ENCODE results near the gene MLLT10. TPM values are rescaled to one million over a fixed set of nuclear protein-coding genes. Genes with fewer than 3 reads are reported as not detected.

Gene MLLT10
- total and polyA plus RNA-seq, 2 of the 8 experiments (the other 6 are each of a cell fraction or from before 2014, with no cell fraction given): 53.1 to 62.1 TPM

DNA sequence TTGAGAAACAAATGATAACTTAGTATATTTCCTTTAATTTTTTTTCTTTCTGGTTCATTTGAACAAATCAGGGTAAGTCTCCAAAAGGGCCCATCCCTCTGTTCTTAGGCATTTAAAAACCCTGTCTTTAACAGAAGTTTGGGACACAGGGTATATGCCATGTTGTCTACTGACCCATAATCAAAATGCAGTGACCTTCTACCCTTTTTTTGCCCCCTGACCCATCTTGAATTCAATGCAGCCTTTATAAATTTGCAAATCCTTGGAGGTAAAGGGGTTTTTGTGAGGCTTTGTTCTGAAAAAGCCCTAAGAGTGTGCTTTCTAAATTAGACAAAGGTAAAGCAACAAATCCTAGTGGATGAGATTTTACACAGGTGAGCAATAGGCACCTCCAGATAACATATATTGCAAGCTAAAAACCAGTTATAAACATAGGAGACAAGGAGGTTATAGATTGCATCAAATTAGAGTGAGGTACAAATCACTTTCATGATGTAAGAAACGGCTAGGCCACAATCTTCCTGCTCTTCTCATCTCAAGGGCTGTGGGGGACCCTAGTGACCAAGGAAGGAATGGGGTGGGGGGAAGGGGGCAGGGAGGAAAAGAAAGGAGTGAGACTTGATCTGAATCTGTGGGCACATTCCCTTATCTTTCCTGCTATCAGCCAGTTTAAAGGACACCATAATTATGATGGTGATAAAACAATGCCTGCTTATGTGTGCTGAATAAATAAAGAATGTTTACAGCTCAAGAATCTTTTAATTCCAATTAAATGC, 11.2 kb upstream of the MLLT10 start:
- H3K23ac ChIP-seq (ENCODE audit: insufficient read length): no peak overlapping the region
- no peaks in the 10 kb centered on the region for H3K36me3 ChIP-seq (ENCODE audit: control insufficient read depth in 2 of 4, insufficient read depth in 4 of 4, low read length in 3 of 4)
- H3K4me1 ChIP-seq (replicated peaks in 1 of 4; ENCODE audit: control insufficient read depth in 3 of 4, insufficient read depth in 4 of 4, low read length in 3 of 4): peaks cover 16 to 34% (median 23%) of the 10 kb centered on the region in 4 experiments
- H2BK120ac ChIP-seq (replicated peaks; ENCODE audit: low read depth, low read length): no peak overlapping the region
- DNase-seq (ENCODE audit: low read depth in 1 of 2, low spot score in 2 of 2) (no peak), FAIRE-seq (no peak)
- H2BK5ac ChIP-seq (ENCODE audit: low read depth, low read length): no peak overlapping the region
- no peak overlapping the region for H3K9ac ChIP-seq (replicated peaks in 1 of 4; ENCODE audit: extremely low read depth in 1 of 4, low read depth in 3 of 4, low read length in 3 of 4)
- no peak overlapping the region for H2BK15ac ChIP-seq (ENCODE audit: low read length)
- H4K91ac ChIP-seq (replicated peaks; ENCODE audit: insufficient read length, low read length): no peak overlapping the region
- H3K4ac ChIP-seq (replicated peaks; ENCODE audit: insufficient read length, low read depth, low read length): no peak overlapping the region
- no peak overlapping the region for H3K14ac ChIP-seq (ENCODE audit: insufficient read length)
- peaks cover 0 to 8% of the 10 kb centered on the region in 2 experiments; a peak in 2 of 4 replicates for H3K79me2 ChIP-seq (ENCODE audit: control insufficient read depth in 1 of 2, insufficient read depth in 2 of 2, low read length in 2 of 2)
- no peak overlapping the region for H3K56ac ChIP-seq (replicated peaks; ENCODE audit: insufficient read length, low read depth, low read length)
- H3K4me3 ChIP-seq (ENCODE audit: extremely low read depth in 1 of 4, insufficient read depth in 2 of 4, low read depth in 3 of 4, low read length in 4 of 4): peak overlapping the region in 1 of 4 experiments; percentile 79; a peak in 1 of 8 replicates
- H3K18ac ChIP-seq (ENCODE audit: extremely low read depth, low read length): peak overlapping the region; percentile 26; the same call in 1 of the 2 replicates
- TF ChIP-seq, protein P1, sequence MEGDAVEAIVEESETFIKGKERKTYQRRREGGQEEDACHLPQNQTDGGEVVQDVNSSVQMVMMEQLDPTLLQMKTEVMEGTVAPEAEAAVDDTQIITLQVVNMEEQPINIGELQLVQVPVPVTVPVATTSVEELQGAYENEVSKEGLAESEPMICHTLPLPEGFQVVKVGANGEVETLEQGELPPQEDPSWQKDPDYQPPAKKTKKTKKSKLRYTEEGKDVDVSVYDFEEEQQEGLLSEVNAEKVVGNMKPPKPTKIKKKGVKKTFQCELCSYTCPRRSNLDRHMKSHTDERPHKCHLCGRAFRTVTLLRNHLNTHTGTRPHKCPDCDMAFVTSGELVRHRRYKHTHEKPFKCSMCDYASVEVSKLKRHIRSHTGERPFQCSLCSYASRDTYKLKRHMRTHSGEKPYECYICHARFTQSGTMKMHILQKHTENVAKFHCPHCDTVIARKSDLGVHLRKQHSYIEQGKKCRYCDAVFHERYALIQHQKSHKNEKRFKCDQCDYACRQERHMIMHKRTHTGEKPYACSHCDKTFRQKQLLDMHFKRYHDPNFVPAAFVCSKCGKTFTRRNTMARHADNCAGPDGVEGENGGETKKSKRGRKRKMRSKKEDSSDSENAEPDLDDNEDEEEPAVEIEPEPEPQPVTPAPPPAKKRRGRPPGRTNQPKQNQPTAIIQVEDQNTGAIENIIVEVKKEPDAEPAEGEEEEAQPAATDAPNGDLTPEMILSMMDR (IDR thresholded peaks at IDR 0.05; ENCODE audit: control extremely low read depth in 1 of 3, insufficient read depth in 1 of 3, low read depth in 1 of 3, low read length in 3 of 3): peak in 2 of 3 experiments; percentile 10 to 16; a peak in 2 of 4 replicates
- TF ChIP-seq CHD1 (IDR thresholded peaks at IDR 0.05; ENCODE audit: low read depth, low read length): no peak
- TF ChIP-seq CBX8 (IDR thresholded peaks at IDR 0.05; ENCODE audit: borderline replicate concordance, low read depth, low read length): no peak
- TF ChIP-seq POU5F1 (IDR thresholded peaks at IDR 0.05; ENCODE audit: low read depth, low read length): no peak
- TF ChIP-seq CHD2 (IDR thresholded peaks at IDR 0.05; ENCODE audit: low read length): no peak
- TF ChIP-seq SIX5 (IDR thresholded peaks at IDR 0.05; ENCODE audit: low read depth, low read length): no peak
- no peak for TF ChIP-seq PHF8 (conservative IDR thresholded peaks at IDR 0.05; ENCODE audit: low read depth, low read length)
- TF ChIP-seq RAD21 (IDR thresholded peaks at IDR 0.05 in 1 of 2, conservative IDR thresholded peaks at IDR 0.05 in 1 of 2; ENCODE audit: low read depth in 2 of 2, low read length in 2 of 2): peak; percentile 43 to 61
- H4K5ac ChIP-seq (ENCODE audit: insufficient read length, low read depth, low read length): peak overlapping the region; percentile 86
- no peak overlapping the region for H3K27ac ChIP-seq (ENCODE audit: low read depth, low read length)
- CTCF ChIA-PET (ENCODE audit: partially characterized antibody): interaction anchor here (0.7 to 3.6 kb wide), 6 partner anchors 13 to 244 kb away, joined by 3 to 17 read pairs (median 4); no protein-coding TSS in a partner anchor
- H2AK5ac ChIP-seq (ENCODE audit: low read depth, low read length): no peak overlapping the region
- no peaks in the 10 kb centered on the region for H4K20me1 ChIP-seq (replicated peaks in 1 of 2; ENCODE audit: control insufficient read depth in 1 of 2, insufficient read depth in 2 of 2, low read length in 2 of 2)
- no peak overlapping the region for H2AFZ ChIP-seq (ENCODE audit: low read length)
- H3K4me2 ChIP-seq (ENCODE audit: insufficient read depth in 1 of 2, low read depth in 2 of 2, low read length in 2 of 2): peak overlapping the region; percentile 33 to 97; a peak in 2 of 4 replicates
- POLR2A ChIA-PET (ENCODE audit: partially characterized antibody): interaction anchor here (0.6 to 17.3 kb wide), 5 partner anchors 12 to 375 kb away, joined by 4 to 352 read pairs (median 6); no protein-coding TSS in a partner anchor
- 0 out of 7 replicates have a peak, but pooled peaks cover 0 to 3% (median 0%) of the 10 kb centered on the region in 4 experiments for H3K27me3 ChIP-seq (replicated peaks in 1 of 4; ENCODE audit: control insufficient read depth in 3 of 4, extremely low read depth in 1 of 4, insufficient read depth in 3 of 4, low read length in 3 of 4)
- peaks cover 21% of the 10 kb centered on the region for H3K23me2 ChIP-seq (ENCODE audit: low read depth, low read length)
- H2BK20ac ChIP-seq (ENCODE audit: low read length): no peak overlapping the region
- no peaks in the 10 kb centered on the region for H3K79me1 ChIP-seq (ENCODE audit: low read depth, low read length)
- no peaks in the 10 kb centered on the region for H3K9me3 ChIP-seq (ENCODE audit: insufficient read depth in 2 of 2, low read depth in 1 of 2, low read length in 1 of 2)
- no peak overlapping the region for H4K8ac ChIP-seq (ENCODE audit: extremely low read depth, insufficient read depth, low read length)
- H2BK12ac ChIP-seq (ENCODE audit: low read depth, low read length): no peak overlapping the region
- WGBS, 2 experiments (ENCODE audit: extremely low coverage in 1 of 2, insufficient coverage in 1 of 2, insufficient read length in 1 of 2, insufficient replicate concordance in 2 of 2, low coverage in 1 of 2, low lambda C conversion rate in 2 of 2, missing lambda C conversion rate in 1 of 2): 53% methylated on average over 1 of the region's 1 CpG; no CpG with 5 or more reads in 1 of the 2 experiments
